Activated CD8-positive, alpha-beta T cell treated with anti-CD3 and anti-CD28 coated beads for 36 hours (primary cell): Measurements from ENCODE around the gene ANP32B. TPM values are rescaled to one million over a fixed set of nuclear protein-coding genes. Genes with fewer than 3 reads are reported as not detected.

ENCODE experiments used
- ATAC-seq: fragments of 200-7000 bp; cut with Tn5 transposase; one replicate; pipeline ENCODE4 v1.10.0; 2021; ENCODE audit warnings: mild to moderate bottlenecking, moderate library complexity
- CTCF ChIA-PET: fragments of 350-600 bp; sonication (Branson Sonifier 250); formaldehyde crosslinking; loops from one replicate; lab custom pipeline; 2021; ENCODE audit warnings: antibody characterized with exemption; lab: Charles Lee
- POLR2A ChIA-PET: fragments of 350-600 bp; sonication (Branson Sonifier 250); formaldehyde crosslinking; loops from one replicate; lab custom pipeline; 2021; ENCODE audit warnings: antibody characterized with exemption; lab: Charles Lee
- DNase-seq: peaks from one replicate; pipeline ENCODE4 v3.0.0-alpha.2; 2020
- H3K27ac Mint-ChIP-seq: one replicate; pipeline ENCODE4 v1.8.0; 2021; ENCODE audit warnings: mild to moderate bottlenecking, mixed read lengths
- H3K27me3 Mint-ChIP-seq: one replicate; pipeline ENCODE4 v1.8.0; 2021; ENCODE audit warnings: mixed read lengths
- H3K36me3 Mint-ChIP-seq: one replicate; pipeline ENCODE4 v1.8.0; 2021; ENCODE audit warnings: low read depth, mixed read lengths
- H3K4me1 Mint-ChIP-seq: one replicate; pipeline ENCODE4 v1.8.0; 2021; ENCODE audit warnings: low read depth, mixed read lengths
- H3K4me3 Mint-ChIP-seq: one replicate; pipeline ENCODE4 v1.8.0; 2021; ENCODE audit warnings: mild to moderate bottlenecking, moderate library complexity, mixed read lengths
- H3K9me3 Mint-ChIP-seq: one replicate; pipeline ENCODE4 v1.8.0; 2021; ENCODE audit warnings: mixed read lengths
- CTCF ChIP-seq: fragments of 200-600 bp; IDR thresholded peaks from one replicate; pipeline ENCODE4 v1.8.0; 2022; ENCODE audit warnings: antibody characterized with exemption, mild to moderate bottlenecking
- intact Hi-C: fragments of 100-400 bp; cut with micrococcal nuclease; formaldehyde crosslinking; loops from one replicate; pipeline ENCODE4 v1.10.0; 2022
- total RNA-seq, 2 experiments: library from RNA; stranded (reverse); gene quantifications; one replicate each; pipeline ENCODE4 v1.2.3, GENCODE V29; 2021

ANP32B gene
- total RNA-seq: 100 to 1,000 TPM; 374 to 389 TPM

GRCh38 chr9:97982683-97983588, at the start of gene ANP32B:
Gene ANP32B (plus strand): TSS chr9:97983341. CDS start chr9:97983556, 215 bp downstream.
- H3K4me1 Mint-ChIP-seq: peaks cover 53% of the 10 kb centered on the region
- POLR2A ChIA-PET: interaction anchor here (0.7 to 17.6 kb wide), 25 partner anchors 9 to 1136 kb away, joined by 3 to 201 read pairs (median 4); partner anchors contain the start of genes HEMGN, TBC1D2 and TRMO
- no peaks in the 10 kb centered on the region for H3K9me3 Mint-ChIP-seq
- H3K27me3 Mint-ChIP-seq: no peaks in the 10 kb centered on the region
- H3K4me3 Mint-ChIP-seq: peak within 1 kb of the TSS; percentile 83
- intact Hi-C loops: loop anchor here (2.0 kb wide), 1 partner anchor 60 kb away; the partner anchor contains the start of gene TRMO
- CTCF ChIA-PET: interaction anchor here (0.8 to 8.4 kb wide), 11 partner anchors 9 to 63 kb away, joined by 3 to 74 read pairs (median 3); partner anchors contain the start of gene TRMO
- peak within 1 kb of the TSS; percentile 93 for H3K27ac Mint-ChIP-seq
- DNase-seq (peak; percentile 96), ATAC-seq (peak; percentile 88)
- peak; percentile 92 for TF ChIP-seq CTCF
- peaks cover 29% of the 10 kb centered on the region for H3K36me3 Mint-ChIP-seq

- POLR2A ChIA-PET: interaction anchor here (0.8 to 3.9 kb wide), 3 partner anchors 10 to 49 kb away, joined by 3 to 16 read pairs (median 5); partner anchors contain the start of gene TRMO
- intact Hi-C loops: no loop called here
- Mint-ChIP-seq H3K4me1 (peaks cover 54% of the 10 kb centered on the region), H3K4me3 (no peak overlapping the region), H3K27me3 (no peaks in the 10 kb centered on the region), H3K9me3 (no peaks in the 10 kb centered on the region), H3K27ac (no peak overlapping the region), H3K36me3 (no peaks in the 10 kb centered on the region)
- CTCF ChIA-PET: interaction anchor here (1.0 to 4.9 kb wide), 8 partner anchors 11 to 103 kb away, joined by 3 to 35 read pairs (median 4); partner anchors contain the start of gene TRMO
- DNase-seq: no peak
- ATAC-seq: no peak
- TF ChIP-seq CTCF: no peak
Measured at GRCh38 chr9:97934321-97935115, 48.6 kb upstream of the ANP32B start.

- H3K36me3 Mint-ChIP-seq: no peaks in the 10 kb centered on the region
- H3K27me3 Mint-ChIP-seq: no peaks in the 10 kb centered on the region
- DNase-seq (no peak), ATAC-seq (no peak)
- H3K4me1 Mint-ChIP-seq: peaks cover 48% of the 10 kb centered on the region
- CTCF ChIA-PET: interaction anchor here (1.1 to 4.9 kb wide), 6 partner anchors 12 to 100 kb away, joined by 3 to 35 read pairs (median 5); partner anchors contain the start of gene TRMO
- no peak for TF ChIP-seq CTCF
- H3K4me3 Mint-ChIP-seq: no peak overlapping the region
- POLR2A ChIA-PET: interaction anchor here (1.9 to 3.9 kb wide), 2 partner anchors 11 to 13 kb away, joined by 5 to 16 read pairs; partner anchors contain the start of gene TRMO
- intact Hi-C loops: no loop called here
- H3K9me3 Mint-ChIP-seq: no peaks in the 10 kb centered on the region
- no peak overlapping the region for H3K27ac Mint-ChIP-seq
Measured at GRCh38 chr9:97935276-97935675, 47.9 kb upstream of the ANP32B start.

- ATAC-seq (no peak), DNase-seq (no peak)
- Mint-ChIP-seq H3K9me3 (no peaks in the 10 kb centered on the region), H3K4me1 (peaks cover 34% of the 10 kb centered on the region), H3K27me3 (no peaks in the 10 kb centered on the region), H3K36me3 (no peaks in the 10 kb centered on the region), H3K27ac (no peak overlapping the region), H3K4me3 (no peak overlapping the region)
- ChIA-PET CTCF (interaction anchor here (4.1 to 4.9 kb wide), 2 partner anchors 14 to 18 kb away, joined by 23 to 35 read pairs; partner anchors contain the start of gene TRMO), POLR2A (interaction anchor here (0.8 to 7.6 kb wide), 3 partner anchors 15 to 60 kb away, joined by 3 to 40 read pairs (median 16); partner anchors contain the start of genes ANP32B and TRMO)
- TF ChIP-seq CTCF: no peak
- intact Hi-C loops: no loop called here
Measured at GRCh38 chr9:97936998-97937397, 46.1 kb upstream of the ANP32B start.
